M059J (cell line): ENCODE measurements around the gene PPM1L. TPM values are rescaled to one million over a fixed set of nuclear protein-coding genes. Genes with fewer than 3 reads are reported as not detected.

Experiments
- DNase-seq: peaks from one replicate; pipeline ENCODE4 v3.0.0-alpha.2; 2012; ENCODE audit warnings: low read depth
- total RNA-seq: library from RNA; depleted of rRNA; stranded (reverse); fragments of >200 nt; shearing (Covaris generic); gene quantifications from 2 replicates; pipeline ENCODE4 v1.2.3, GENCODE V29; 2014

PPM1L gene
- total RNA-seq, 1 experiment from 2014 or later: 3.7 TPM

GRCh38 chr3:160852856-160853255 lies 96.8 kb downstream of the PPM1L start:
- DNase-seq: no peak

GRCh38 chr3:160856450-160856849 lies 100.4 kb downstream of the PPM1L start:
- DNase-seq: no peak

GRCh38 chr3:160857476-160858119 lies 101.6 kb downstream of the PPM1L start:
- no peak for DNase-seq

GRCh38 chr3:160860346-160860745 lies 104.3 kb downstream of the PPM1L start:
- DNase-seq: no peak

GRCh38 chr3:160869825-160870224 lies 113.8 kb downstream of the PPM1L start:
- peak; percentile 74 for DNase-seq

GRCh38 chr3:160870327-160870726 lies 114.3 kb downstream of the PPM1L start:
- peak; percentile 24 for DNase-seq

- DNase-seq: no peak
These were observed 118.7 kb downstream of the PPM1L start for GRCh38 chr3:160874736-160875135.

- DNase-seq: no peak
These were observed 120.6 kb downstream of the PPM1L start for GRCh38 chr3:160876643-160877042.

- DNase-seq: no peak
These were observed 123.8 kb downstream of the PPM1L start for GRCh38 chr3:160879859-160880258.

GRCh38 chr3:160883373-160883772 lies 127.3 kb downstream of the PPM1L start:
- DNase-seq: peak; percentile 6

- peak; percentile 86 for DNase-seq
These were observed 129.8 kb downstream of the PPM1L start for GRCh38 chr3:160885791-160886286.

GRCh38 chr3:160886421-160886820 lies 130.4 kb downstream of the PPM1L start:
- no peak for DNase-seq

- no peak for DNase-seq
These were observed 137.2 kb downstream of the PPM1L start for GRCh38 chr3:160893207-160893606.

- no peak for DNase-seq
These were observed 148.7 kb downstream of the PPM1L start for GRCh38 chr3:160904691-160905090.

GRCh38 chr3:160906646-160907045 lies 150.6 kb downstream of the PPM1L start:
- no peak for DNase-seq

- DNase-seq: no peak
These were observed 153.9 kb downstream of the PPM1L start for GRCh38 chr3:160909917-160910316.

- no peak for DNase-seq
These were observed 155.4 kb downstream of the PPM1L start for GRCh38 chr3:160911411-160911810.

- DNase-seq: no peak
These were observed 160.4 kb downstream of the PPM1L start for GRCh38 chr3:160916472-160916871.

GRCh38 chr3:160919942-160920341 lies 163.9 kb downstream of the PPM1L start:
- no peak for DNase-seq

GRCh38 chr3:160921020-160921635 lies 165.1 kb downstream of the PPM1L start:
- DNase-seq: peak; percentile 43

GRCh38 chr3:160924776-160925175 lies 168.7 kb downstream of the PPM1L start:
- DNase-seq: no peak

- DNase-seq: no peak
These were observed 171.6 kb downstream of the PPM1L start for GRCh38 chr3:160927620-160928019.

GRCh38 chr3:160928183-160928726 lies 172.2 kb downstream of the PPM1L start:
- peak; percentile 19 for DNase-seq
